Tibial artery (tissue), 4 donors: ENCODE data around the gene BTRC.

Experiments
- DNase-seq, 2 donors: peaks; one replicate each; pipeline ENCODE4 v3.0.0-alpha.2; 2019
- H3K27ac ChIP-seq, 2 donors: fragments of 200-600 bp; sonication (generic) in 1 of 2; 1 replicate in 1 of 2; 2 replicates in 1 of 2; pipeline ENCODE4 v1.5.1; 2018 to 2019; ENCODE audit warnings: mild to moderate bottlenecking in 1 of 2
- H3K27me3 ChIP-seq, 2 donors: fragments of 200-600 bp; sonication (generic) in 1 of 2; one replicate each; pipeline versions ENCODE4 v1.5.1 to v1.6.0; 2016 to 2019
- H3K36me3 ChIP-seq, 3 donors: fragments of 200-600 bp; sonication (generic) in 2 of 3; one replicate each; pipeline ENCODE4 v1.5.1; 2016 to 2019; ENCODE audit warnings: mild to moderate bottlenecking in 2 of 3
- H3K4me1 ChIP-seq, 4 donors: fragments of 200-600 bp; sonication (generic) in 2 of 4; 1 replicate in 3 of 4; 2 replicates in 1 of 4; pipeline ENCODE4 v1.5.1; 2016 to 2019
- H3K4me3 ChIP-seq, 2 donors: fragments of 200-600 bp; sonication (generic) in 1 of 2; 1 replicate in 1 of 2; 2 replicates in 1 of 2; pipeline ENCODE4 v1.5.1; 2018 to 2019; ENCODE audit warnings: mild to moderate bottlenecking in 2 of 2
- H3K9me3 ChIP-seq, 3 donors: fragments of 200-600 bp; sonication (generic) in 1 of 3; one replicate each; pipeline ENCODE4 v1.5.1; 2016 to 2019
- CTCF ChIP-seq, 2 experiments: fragments of 200-600 bp in 1 of 2; fragments of 450-650 bp in 1 of 2; IDR thresholded peaks; one replicate each; pipeline ENCODE4 v1.5.1; 2017 to 2019; ENCODE audit warnings: antibody characterized with exemption in 2 of 2, mild to moderate bottlenecking in 1 of 2, moderate library complexity in 1 of 2
- intact Hi-C: fragments of 100-400 bp; cut with DNase I; formaldehyde crosslinking; loops from one replicate; pipeline ENCODE4 v1.15.0; 2023; ENCODE audit warnings: low total_unique reads

Gene BTRC

GRCh38 chr10:101389986-101390531, 36.1 kb downstream of the BTRC start:
- H3K27ac ChIP-seq: no peak overlapping the region
- no peaks in the 10 kb centered on the region for H3K27me3 ChIP-seq
- peaks cover 0 to 12% (median 3%) of the 10 kb centered on the region in 4 donors for H3K4me1 ChIP-seq
- intact Hi-C loops: no loop called here
- no peak overlapping the region for H3K4me3 ChIP-seq
- no peaks in the 10 kb centered on the region for H3K9me3 ChIP-seq
- DNase-seq: no peak
- no peaks in the 10 kb centered on the region for H3K36me3 ChIP-seq
- TF ChIP-seq CTCF (IDR thresholded peaks at IDR 0.05): no peak

- H3K4me3 ChIP-seq: no peak overlapping the region
- H3K27ac ChIP-seq: no peak overlapping the region
- H3K9me3 ChIP-seq: no peaks in the 10 kb centered on the region
- peaks cover 0 to 9% (median 0%) of the 10 kb centered on the region in 4 donors for H3K4me1 ChIP-seq
- TF ChIP-seq CTCF (IDR thresholded peaks at IDR 0.05): no peak
- DNase-seq: no peak
- intact Hi-C loops: no loop called here
- H3K36me3 ChIP-seq: no peaks in the 10 kb centered on the region
- H3K27me3 ChIP-seq: no peaks in the 10 kb centered on the region
These were observed 39.4 kb downstream of the BTRC start for GRCh38 chr10:101393378-101393777.

- Histone ChIP-seq H3K9me3 (no peaks in the 10 kb centered on the region), H3K27ac (no peak overlapping the region), H3K4me1 (peaks cover 0 to 9% (median 0%) of the 10 kb centered on the region in 4 donors), H3K27me3 (no peaks in the 10 kb centered on the region), H3K36me3 (no peaks in the 10 kb centered on the region), H3K4me3 (no peak overlapping the region)
- DNase-seq: no peak
- intact Hi-C loops: no loop called here
- no peak for TF ChIP-seq CTCF (IDR thresholded peaks at IDR 0.05)
These were observed 40.7 kb downstream of the BTRC start for GRCh38 chr10:101394524-101395133.

GRCh38 chr10:101397140-101397539, 43.2 kb downstream of the BTRC start:
- no peak for TF ChIP-seq CTCF (IDR thresholded peaks at IDR 0.05)
- intact Hi-C loops: no loop called here
- Histone ChIP-seq H3K9me3 (no peaks in the 10 kb centered on the region), H3K36me3 (no peaks in the 10 kb centered on the region), H3K4me1 (peaks cover 0 to 9% (median 0%) of the 10 kb centered on the region in 4 donors), H3K27ac (no peak overlapping the region), H3K4me3 (no peak overlapping the region), H3K27me3 (no peaks in the 10 kb centered on the region)
- DNase-seq: no peak

- no peak overlapping the region for H3K4me3 ChIP-seq
- no peaks in the 10 kb centered on the region for H3K36me3 ChIP-seq
- no peak for DNase-seq
- no peak for TF ChIP-seq CTCF (IDR thresholded peaks at IDR 0.05)
- no peaks in the 10 kb centered on the region for H3K9me3 ChIP-seq
- H3K27ac ChIP-seq: no peak overlapping the region
- no peaks in the 10 kb centered on the region for H3K27me3 ChIP-seq
- intact Hi-C loops: no loop called here
- peaks cover 0 to 12% (median 0%) of the 10 kb centered on the region in 4 donors for H3K4me1 ChIP-seq
These were observed 46.6 kb downstream of the BTRC start for GRCh38 chr10:101400585-101400984.
